ENCODE results near the gene SEPTIN12.

The SEPTIN12 gene

DNA sequence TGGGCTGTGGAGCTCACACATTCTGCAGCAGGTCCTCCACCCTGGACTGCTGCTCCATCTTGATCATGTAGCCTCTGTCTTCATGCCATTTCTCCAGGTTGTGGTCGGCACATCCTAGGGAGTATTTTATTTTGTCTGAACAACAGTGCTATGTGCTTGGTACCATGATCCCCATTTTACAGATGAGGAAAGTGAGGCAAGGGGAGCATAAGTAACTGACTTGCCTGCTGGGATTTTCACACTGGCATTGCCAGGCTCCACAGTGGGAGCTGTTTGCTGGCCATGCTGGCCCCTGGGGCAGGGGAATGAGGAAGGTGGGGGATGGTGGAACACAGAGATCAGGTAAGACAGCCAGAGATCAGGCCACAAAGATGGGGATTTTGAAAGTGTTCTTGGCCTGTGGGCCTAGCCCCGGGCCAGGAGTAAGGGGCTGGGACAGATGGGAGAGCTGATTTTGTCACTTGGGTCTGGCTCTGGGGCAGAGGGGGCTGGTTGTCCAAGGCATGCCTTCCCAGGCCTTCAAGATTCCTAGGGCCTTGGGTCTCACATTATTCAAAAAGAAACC, 11.9 kb downstream of the SEPTIN12 start:
- Mint-ChIP-seq H3K36me3 (no peaks in the 10 kb centered on the region), H3K4me1 (no peaks in the 10 kb centered on the region), H3K27ac (no peak overlapping the region), H3K27me3 (no peaks in the 10 kb centered on the region), H3K4me3 (no peak overlapping the region), H3K9me3 (no peaks in the 10 kb centered on the region)

DNA sequence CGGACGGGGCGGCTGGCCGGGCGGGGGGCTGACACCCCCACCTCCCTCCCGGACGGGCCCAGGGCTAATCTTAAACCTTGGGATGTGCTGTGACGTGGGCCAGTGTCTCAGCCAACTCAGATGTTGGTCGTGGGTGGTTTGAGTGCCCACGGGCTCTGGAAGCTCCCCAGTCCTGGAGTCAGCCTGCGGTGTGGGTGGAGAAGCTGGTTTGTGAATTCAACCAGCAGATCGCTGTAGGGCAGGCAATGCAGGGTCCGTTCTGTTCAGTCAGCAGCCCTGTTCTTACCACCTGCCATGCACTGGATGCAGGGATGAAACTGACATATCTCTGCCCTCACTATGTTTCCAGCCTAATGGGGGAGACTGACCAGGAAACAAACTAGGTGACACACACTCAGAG, 13.1 kb downstream of the SEPTIN12 start:
- Mint-ChIP-seq H3K36me3 (no peaks in the 10 kb centered on the region), H3K27ac (no peak overlapping the region), H3K9me3 (no peaks in the 10 kb centered on the region), H3K27me3 (no peaks in the 10 kb centered on the region), H3K4me3 (no peak overlapping the region), H3K4me1 (no peaks in the 10 kb centered on the region)

DNA sequence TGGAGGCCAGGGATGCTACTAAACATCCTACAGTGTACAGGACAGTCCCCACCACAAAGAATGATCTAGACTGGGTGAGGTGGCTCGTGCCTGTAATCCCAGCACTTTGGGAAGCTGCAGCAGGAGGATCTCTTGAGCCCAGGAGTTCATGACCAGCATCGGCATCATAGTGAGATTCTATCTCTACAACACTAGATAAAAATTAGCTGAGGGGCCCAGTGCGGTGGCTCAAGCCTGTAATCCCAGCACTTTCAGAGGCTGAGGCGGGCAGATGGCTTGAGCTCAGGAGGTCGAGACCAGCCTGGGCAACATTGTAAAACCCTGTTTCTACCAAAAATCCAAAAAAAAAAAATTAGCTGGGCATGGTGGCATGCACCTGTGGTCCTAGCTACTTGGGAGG, 15.8 kb downstream of the SEPTIN12 start:
- Mint-ChIP-seq H3K4me3 (no peak overlapping the region), H3K36me3 (no peaks in the 10 kb centered on the region), H3K27ac (no peak overlapping the region), H3K27me3 (no peaks in the 10 kb centered on the region), H3K4me1 (peaks cover 17% of the 10 kb centered on the region), H3K9me3 (no peaks in the 10 kb centered on the region)

DNA sequence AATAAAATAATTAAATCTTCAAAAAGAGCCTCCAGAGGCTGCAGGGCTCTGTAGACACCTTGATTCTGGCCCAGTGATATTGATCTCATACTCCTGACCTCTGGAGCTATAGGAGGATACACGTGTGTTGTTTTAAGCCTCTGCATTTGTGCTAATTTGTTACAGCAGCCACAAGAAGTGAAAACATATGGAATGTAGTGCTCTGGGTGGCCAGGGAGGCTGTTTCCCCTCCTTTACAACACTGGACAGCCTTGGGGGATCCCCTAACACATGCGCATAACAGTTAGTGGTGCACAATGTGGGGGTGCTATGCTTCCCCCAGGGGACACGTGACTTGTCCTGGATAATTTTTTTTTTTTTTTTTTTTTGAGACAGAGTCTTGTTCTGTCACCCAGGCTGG, 16.5 kb downstream of the SEPTIN12 start:
- Mint-ChIP-seq H3K9me3 (no peaks in the 10 kb centered on the region), H3K27ac (no peak overlapping the region), H3K4me1 (peaks cover 21% of the 10 kb centered on the region), H3K4me3 (no peak overlapping the region), H3K27me3 (no peaks in the 10 kb centered on the region), H3K36me3 (no peaks in the 10 kb centered on the region)

- Mint-ChIP-seq H3K4me3 (peak overlapping the region; percentile 92), H3K27ac (peak overlapping the region; percentile 19), H3K4me1 (peaks cover 33% of the 10 kb centered on the region), H3K36me3 (no peaks in the 10 kb centered on the region), H3K27me3 (no peaks in the 10 kb centered on the region), H3K9me3 (no peaks in the 10 kb centered on the region)
These were observed 18.9 kb downstream of the SEPTIN12 start for GRCh38 chr16:4769306-4769638.

DNA sequence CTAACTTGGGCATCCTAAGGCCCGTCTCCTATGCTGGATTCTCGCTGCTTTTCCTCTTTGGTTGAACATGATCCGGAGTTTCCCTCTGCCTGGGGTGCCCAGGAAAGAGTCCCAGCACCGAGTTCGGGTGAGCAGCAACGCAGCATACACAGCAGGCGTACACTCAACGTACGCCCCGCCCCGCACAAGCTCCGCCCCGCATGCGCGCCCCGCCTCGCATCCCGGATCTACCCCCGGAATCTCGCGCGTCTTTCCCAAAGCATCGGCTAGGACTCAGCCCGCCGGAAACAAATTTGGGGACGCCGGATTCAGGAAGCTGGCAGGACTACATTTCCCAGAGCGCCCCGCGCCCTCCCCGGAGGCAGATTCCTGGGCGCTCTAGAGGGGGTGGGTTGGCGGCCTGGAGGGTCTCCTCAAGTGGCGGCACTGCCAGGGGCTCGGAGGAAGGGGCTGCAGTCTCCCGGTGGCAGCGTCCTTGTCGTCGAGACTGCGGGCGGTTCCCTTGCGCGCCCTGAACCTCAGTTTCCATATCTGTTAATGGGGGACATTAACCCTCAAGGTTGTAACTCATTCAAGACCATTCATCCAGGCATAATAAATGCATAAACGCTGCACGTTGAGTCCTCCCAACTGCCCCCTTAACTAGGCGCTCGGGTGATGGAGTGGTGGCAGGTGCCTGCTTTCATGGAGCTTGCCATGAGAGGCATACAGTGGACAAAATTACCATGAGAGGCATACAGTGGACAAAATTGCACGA, 19.4 kb downstream of the SEPTIN12 start:
- Mint-ChIP-seq H3K4me1 (peaks cover 36% of the 10 kb centered on the region), H3K36me3 (no peaks in the 10 kb centered on the region), H3K27ac (peak overlapping the region; percentile 87), H3K4me3 (peak overlapping the region; percentile 92), H3K27me3 (no peaks in the 10 kb centered on the region), H3K9me3 (no peaks in the 10 kb centered on the region)

GRCh38 chr16:4767872-4768548, 20.1 kb downstream of the SEPTIN12 start:
- Mint-ChIP-seq H3K27ac (peak overlapping the region; percentile 87), H3K36me3 (no peaks in the 10 kb centered on the region), H3K27me3 (no peaks in the 10 kb centered on the region), H3K4me1 (peaks cover 38% of the 10 kb centered on the region), H3K4me3 (peak overlapping the region; percentile 92), H3K9me3 (no peaks in the 10 kb centered on the region)

- peak within 1 kb of the TSS; percentile 88 for H3K27ac Mint-ChIP-seq
- H3K27me3 Mint-ChIP-seq: no peaks in the 10 kb centered on the region
- H3K4me3 Mint-ChIP-seq: peak within 1 kb of the TSS; percentile 92
- H3K4me1 Mint-ChIP-seq: peaks cover 41% of the 10 kb centered on the region
- no peaks in the 10 kb centered on the region for H3K9me3 Mint-ChIP-seq
- H3K36me3 Mint-ChIP-seq: no peaks in the 10 kb centered on the region
These were observed 21.1 kb downstream of the SEPTIN12 start, which contains the start of gene ZNF500 for GRCh38 chr16:4766875-4767628. TSS of gene ZNF500 (minus strand) at chr16:4767162. CDS start at chr16:4765978, 1,184 bp downstream.

DNA sequence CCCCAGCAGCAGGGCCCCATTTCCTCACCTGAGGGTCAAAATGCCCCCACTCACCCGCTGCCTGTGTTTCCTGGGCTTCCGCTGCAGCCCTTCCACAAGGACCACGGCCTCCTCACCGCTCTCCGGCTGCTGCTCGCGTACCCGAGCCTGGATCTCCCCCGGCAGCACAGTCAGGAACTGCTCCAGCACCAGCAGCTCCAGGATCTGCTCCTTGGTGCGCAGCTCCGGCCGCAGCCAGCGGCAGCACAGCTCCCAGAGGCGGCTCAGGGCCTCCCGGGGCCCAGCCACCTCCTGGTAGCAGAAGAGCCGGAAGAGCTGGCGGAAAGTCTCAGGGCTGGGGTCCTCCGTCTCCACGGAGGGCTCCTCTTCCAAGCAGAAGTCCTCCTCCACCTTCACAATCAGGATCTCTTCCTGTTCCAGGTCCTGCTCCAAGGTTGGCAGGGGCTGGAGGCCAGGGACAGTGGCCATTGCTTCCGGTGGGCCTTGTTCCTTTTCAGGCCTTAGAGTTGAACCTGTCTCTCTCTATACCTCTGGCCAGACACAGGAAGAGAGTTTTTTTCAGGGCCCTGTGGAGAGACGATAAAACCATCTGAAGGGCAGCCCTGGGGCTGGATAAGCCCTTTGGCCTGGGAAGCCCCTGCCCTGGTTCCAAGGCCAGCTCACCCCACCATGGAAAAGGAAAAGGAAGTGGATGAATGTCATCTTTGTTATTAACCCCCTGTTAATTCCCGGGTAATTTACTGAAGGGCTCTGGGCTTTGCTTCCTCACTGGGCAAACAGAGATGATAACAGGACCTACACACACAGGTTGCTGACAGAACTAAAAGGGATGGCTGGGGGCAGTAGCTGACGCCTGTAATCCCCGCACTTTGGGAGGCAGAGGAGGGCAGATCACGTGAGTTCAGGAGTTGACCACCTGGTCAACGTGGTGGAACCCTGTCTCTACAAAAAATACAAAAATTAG, 22.4 kb downstream of the SEPTIN12 start:
- H3K4me1 Mint-ChIP-seq: peaks cover 41% of the 10 kb centered on the region
- no peaks in the 10 kb centered on the region for H3K36me3 Mint-ChIP-seq
- peak overlapping the region; percentile 69 for H3K27ac Mint-ChIP-seq
- peak overlapping the region; percentile 88 for H3K4me3 Mint-ChIP-seq
- no peaks in the 10 kb centered on the region for H3K27me3 Mint-ChIP-seq
- no peaks in the 10 kb centered on the region for H3K9me3 Mint-ChIP-seq

GRCh38 chr16:4763791-4764190, 24.4 kb downstream of the SEPTIN12 start:
- Mint-ChIP-seq H3K4me1 (peaks cover 38% of the 10 kb centered on the region), H3K36me3 (peaks cover 2% of the 10 kb centered on the region), H3K27ac (no peak overlapping the region), H3K9me3 (no peaks in the 10 kb centered on the region), H3K27me3 (no peaks in the 10 kb centered on the region), H3K4me3 (no peak overlapping the region)

DNA sequence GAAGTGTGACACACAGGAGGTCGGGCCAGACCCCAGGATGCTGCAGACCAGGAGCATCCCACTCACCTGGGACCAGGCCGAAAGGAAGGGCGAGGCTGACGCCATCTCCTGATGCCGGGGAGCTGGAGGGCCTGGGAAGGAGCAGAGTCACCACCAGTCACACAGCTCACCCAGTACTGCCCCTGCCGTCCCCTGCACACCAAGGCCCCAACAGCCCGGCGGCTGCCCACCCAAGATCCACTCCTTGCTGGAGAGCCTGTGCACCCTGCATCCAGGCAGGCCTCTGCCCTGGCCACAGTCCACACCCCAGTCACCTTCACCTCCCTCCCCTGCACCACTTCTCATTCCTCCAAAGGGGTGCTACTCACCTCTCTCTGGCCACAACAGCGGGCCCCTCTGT, 25.9 kb downstream of the SEPTIN12 start:
- H3K36me3 Mint-ChIP-seq: peaks cover 2% of the 10 kb centered on the region
- H3K4me3 Mint-ChIP-seq: no peak overlapping the region
- H3K27me3 Mint-ChIP-seq: no peaks in the 10 kb centered on the region
- peaks cover 26% of the 10 kb centered on the region for H3K4me1 Mint-ChIP-seq
- H3K9me3 Mint-ChIP-seq: no peaks in the 10 kb centered on the region
- H3K27ac Mint-ChIP-seq: no peak overlapping the region

- Mint-ChIP-seq H3K4me1 (peaks cover 19% of the 10 kb centered on the region), H3K9me3 (no peaks in the 10 kb centered on the region), H3K27me3 (no peaks in the 10 kb centered on the region), H3K4me3 (no peak overlapping the region), H3K27ac (no peak overlapping the region), H3K36me3 (peaks cover 9% of the 10 kb centered on the region)
These were observed 27.8 kb downstream of the SEPTIN12 start for GRCh38 chr16:4760221-4760910.

- Mint-ChIP-seq H3K9me3 (no peaks in the 10 kb centered on the region), H3K36me3 (peaks cover 9% of the 10 kb centered on the region), H3K27ac (no peak overlapping the region), H3K27me3 (no peaks in the 10 kb centered on the region), H3K4me1 (peaks cover 7% of the 10 kb centered on the region), H3K4me3 (no peak overlapping the region)
These were observed 32.5 kb downstream of the SEPTIN12 start for GRCh38 chr16:4755687-4756086.

GRCh38 chr16:4754865-4755264, 33.3 kb downstream of the SEPTIN12 start:
- Mint-ChIP-seq H3K9me3 (no peaks in the 10 kb centered on the region), H3K27ac (no peak overlapping the region), H3K4me3 (no peak overlapping the region), H3K27me3 (no peaks in the 10 kb centered on the region), H3K36me3 (peaks cover 8% of the 10 kb centered on the region), H3K4me1 (peaks cover 5% of the 10 kb centered on the region)

All from activated naive CD4-positive, alpha-beta T cell treated with anti-CD3 and anti-CD28 coated beads, Interleukin-2, amount 50 U/mL, for 24 hours (primary cell).